DND-41 (cell line): Measurements from ENCODE around the gene PXMP4.

Source experiments
- ATAC-seq: fragments of 200-7000 bp; cut with Tn5 transposase; 3 replicates; pipeline ENCODE4 v1.9.1; 2021; ENCODE audit warnings: low read depth; ENCODE audit not compliant: insufficient read depth
- DNase-seq: peaks from one replicate; pipeline ENCODE4 v3.0.0-alpha.2; 2020
- H2AFZ ChIP-seq: 2 replicates; pipeline ENCODE4 v1.6.0; 2012; ENCODE audit warnings: low read depth, low read length
- H3K27ac ChIP-seq: 2 replicates; pipeline ENCODE4 v1.5.1; 2012; ENCODE audit warnings: low read length, inconsistent platforms
- H3K27me3 ChIP-seq: fragments of 200-600 bp; sonication (generic); 2 replicates; pipeline ENCODE4 v1.6.0; 2012; ENCODE audit warnings: low read length, mild to moderate bottlenecking, inconsistent platforms; ENCODE audit not compliant: insufficient read depth, poor library complexity
- H3K36me3 ChIP-seq: 2 replicates; pipeline ENCODE4 v1.5.1; 2012; ENCODE audit warnings: low read length, inconsistent platforms; ENCODE audit not compliant: insufficient read depth
- H3K4me1 ChIP-seq: 2 replicates; pipeline ENCODE4 v1.5.1; 2012; ENCODE audit warnings: mild to moderate bottlenecking, low read length; ENCODE audit not compliant: insufficient read depth
- H3K4me2 ChIP-seq: 2 replicates; pipeline ENCODE4 v1.6.0; 2012; ENCODE audit warnings: mild to moderate bottlenecking, moderate library complexity, low read length, inconsistent platforms; ENCODE audit not compliant: insufficient read depth
- H3K4me3 ChIP-seq, 2 experiments: fragments of 200-600 bp in 1 of 2; shearing (Covaris generic) in 1 of 2; 2 replicates each; pipeline ENCODE4 v1.5.1; 2012 to 2016; ENCODE audit warnings: inconsistent platforms in 2 of 2, low read length in 2 of 2, mild to moderate bottlenecking in 2 of 2, low read depth in 1 of 2, moderate library complexity in 1 of 2
- H3K79me2 ChIP-seq: 2 replicates; pipeline ENCODE4 v1.6.0; 2012; ENCODE audit warnings: low read length, inconsistent platforms; ENCODE audit not compliant: insufficient read depth
- H3K9ac ChIP-seq: 2 replicates; pipeline ENCODE4 v1.6.0; 2012; ENCODE audit warnings: low read depth, mild to moderate bottlenecking, inconsistent platforms, low read length, moderate library complexity
- H3K9me3 ChIP-seq: 2 replicates; pipeline ENCODE4 v1.5.1; 2012; ENCODE audit warnings: low read length, moderate library complexity, mild to moderate bottlenecking, inconsistent platforms; ENCODE audit not compliant: insufficient read depth, severe bottlenecking
- H4K20me1 ChIP-seq: 2 replicates; pipeline ENCODE4 v1.6.0; 2012; ENCODE audit warnings: low read length; ENCODE audit not compliant: insufficient read depth
- EZH2 ChIP-seq: IDR thresholded peaks from 3 replicates; pipeline ENCODE4 v1.6.1; 2012; ENCODE audit warnings: borderline replicate concordance, low read depth, mild to moderate bottlenecking, moderate library complexity, low read length, inconsistent platforms; ENCODE audit not compliant: severe bottlenecking
- TF ChIP-seq, protein P1 (sequence below): IDR thresholded peaks from 2 replicates; pipeline ENCODE4 v1.5.1; 2012; ENCODE audit warnings: borderline replicate concordance, low read length, moderate library complexity, mild to moderate bottlenecking; ENCODE audit not compliant: poor library complexity, severe bottlenecking; ENCODE audit errors: extremely low read depth

The PXMP4 gene

DNA sequence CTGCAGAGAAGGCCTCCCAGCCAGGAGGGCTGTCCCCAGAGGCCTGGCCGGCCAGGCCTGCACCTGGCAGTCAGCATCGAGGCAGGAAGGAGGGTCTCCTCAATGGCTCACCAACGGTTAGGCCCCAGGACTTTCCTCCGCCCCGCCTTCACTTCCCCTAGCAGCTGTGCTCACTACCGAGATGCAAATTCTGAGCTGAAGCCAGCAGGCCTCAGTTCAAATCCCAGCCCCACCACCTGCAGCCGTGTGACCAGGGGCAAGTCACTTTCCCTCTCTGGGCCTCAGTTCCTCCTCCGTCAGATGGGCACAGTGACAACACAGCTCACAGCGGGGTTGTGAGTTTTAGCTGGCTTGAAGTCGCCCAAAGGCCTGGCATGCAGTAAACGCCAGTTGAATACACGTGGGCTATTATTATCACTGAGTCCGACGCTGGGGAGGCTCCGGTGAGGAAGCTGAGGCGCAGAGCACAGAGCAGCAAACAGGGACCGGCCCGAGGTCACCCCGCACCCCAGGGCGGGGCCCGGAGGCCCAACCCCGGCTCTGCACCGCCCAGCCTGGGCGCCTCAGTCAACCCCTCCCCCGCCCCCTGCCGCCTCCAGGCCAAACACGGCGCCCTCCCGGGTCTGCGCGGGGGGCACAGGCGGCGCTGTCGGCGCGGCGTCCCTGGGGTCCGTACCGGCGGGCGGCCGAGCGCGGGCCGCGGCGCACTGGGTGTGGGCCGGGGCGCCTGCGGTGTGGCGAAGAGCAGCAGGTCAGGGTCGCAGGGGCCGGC, 34.6 kb downstream of the PXMP4 start:
- Histone ChIP-seq H3K27me3 (no peaks in the 10 kb centered on the region), H4K20me1 (peaks cover 51% of the 10 kb centered on the region), H3K27ac (peak overlapping the region; percentile 78), H3K9ac (peak overlapping the region; percentile 70), H3K4me2 (peak overlapping the region; percentile 95), H3K9me3 (no peaks in the 10 kb centered on the region), H3K4me3 (peak overlapping the region; percentile 34 to 74), H3K79me2 (peaks cover 56% of the 10 kb centered on the region), H3K4me1 (peaks cover 56% of the 10 kb centered on the region), H3K36me3 (peaks cover 48% of the 10 kb centered on the region), H2AFZ (peak overlapping the region; percentile 13; the same call in 1 of the 2 replicates)
- no peak for TF ChIP-seq EZH2
- TF ChIP-seq, protein P1, sequence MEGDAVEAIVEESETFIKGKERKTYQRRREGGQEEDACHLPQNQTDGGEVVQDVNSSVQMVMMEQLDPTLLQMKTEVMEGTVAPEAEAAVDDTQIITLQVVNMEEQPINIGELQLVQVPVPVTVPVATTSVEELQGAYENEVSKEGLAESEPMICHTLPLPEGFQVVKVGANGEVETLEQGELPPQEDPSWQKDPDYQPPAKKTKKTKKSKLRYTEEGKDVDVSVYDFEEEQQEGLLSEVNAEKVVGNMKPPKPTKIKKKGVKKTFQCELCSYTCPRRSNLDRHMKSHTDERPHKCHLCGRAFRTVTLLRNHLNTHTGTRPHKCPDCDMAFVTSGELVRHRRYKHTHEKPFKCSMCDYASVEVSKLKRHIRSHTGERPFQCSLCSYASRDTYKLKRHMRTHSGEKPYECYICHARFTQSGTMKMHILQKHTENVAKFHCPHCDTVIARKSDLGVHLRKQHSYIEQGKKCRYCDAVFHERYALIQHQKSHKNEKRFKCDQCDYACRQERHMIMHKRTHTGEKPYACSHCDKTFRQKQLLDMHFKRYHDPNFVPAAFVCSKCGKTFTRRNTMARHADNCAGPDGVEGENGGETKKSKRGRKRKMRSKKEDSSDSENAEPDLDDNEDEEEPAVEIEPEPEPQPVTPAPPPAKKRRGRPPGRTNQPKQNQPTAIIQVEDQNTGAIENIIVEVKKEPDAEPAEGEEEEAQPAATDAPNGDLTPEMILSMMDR, result no peak
- DNase-seq, result peak; percentile 82
- peak; percentile 49 for ATAC-seq

DNA sequence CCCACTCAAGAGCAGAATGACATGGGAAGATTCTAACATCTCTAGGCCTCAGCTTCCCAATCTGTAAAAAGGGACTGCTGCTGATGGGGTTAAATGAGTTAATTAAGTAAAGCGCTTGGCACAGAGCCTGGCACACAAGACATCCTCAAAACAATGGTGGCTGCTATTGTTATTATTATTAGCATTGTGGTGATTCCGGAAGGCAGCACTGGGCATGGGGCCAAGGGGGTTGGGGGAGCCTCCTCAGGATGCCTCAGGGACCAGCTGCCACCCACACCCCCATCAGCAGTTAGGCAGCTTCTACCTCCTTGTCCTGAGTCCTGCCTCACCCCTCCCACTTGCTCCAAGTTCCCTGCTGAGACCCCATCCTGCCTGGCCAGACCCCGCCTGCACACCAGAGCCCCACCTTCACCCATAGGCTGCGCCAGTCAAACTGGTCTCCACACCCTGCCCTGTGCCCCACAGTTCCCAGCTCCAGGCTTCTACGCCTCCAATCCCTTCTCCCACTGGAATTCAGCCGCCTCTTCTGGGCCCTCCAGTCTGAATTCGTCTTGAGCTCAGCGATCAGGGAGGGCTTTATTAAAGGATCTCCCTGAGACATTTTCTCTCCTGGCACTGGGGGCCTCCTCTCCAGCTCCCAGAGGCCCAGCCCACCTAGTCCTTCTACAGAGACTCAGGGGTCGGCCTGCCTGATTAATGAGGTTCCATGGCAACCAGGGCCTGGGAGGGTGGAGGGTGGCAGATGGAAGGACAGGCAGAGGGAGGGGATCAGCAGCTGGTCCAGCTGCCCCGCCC, 35.4 kb downstream of the PXMP4 start:
- Histone ChIP-seq H3K27ac (peak overlapping the region; percentile 78), H3K79me2 (peaks cover 64% of the 10 kb centered on the region), H3K9me3 (no peaks in the 10 kb centered on the region), H4K20me1 (peaks cover 59% of the 10 kb centered on the region), H2AFZ (0 out of 2 replicates have a peak overlapping the region, but pooled peaks have one; percentile 13), H3K27me3 (no peaks in the 10 kb centered on the region), H3K4me1 (peaks cover 48% of the 10 kb centered on the region), H3K36me3 (peaks cover 56% of the 10 kb centered on the region), H3K9ac (peak overlapping the region; percentile 70), H3K4me3 (peak overlapping the region; percentile 34 to 74), H3K4me2 (peak overlapping the region; percentile 95)
- ATAC-seq, result no peak
- DNase-seq, result peak; percentile 42
- TF ChIP-seq, protein P1, result no peak
- TF ChIP-seq EZH2, result no peak

DNA sequence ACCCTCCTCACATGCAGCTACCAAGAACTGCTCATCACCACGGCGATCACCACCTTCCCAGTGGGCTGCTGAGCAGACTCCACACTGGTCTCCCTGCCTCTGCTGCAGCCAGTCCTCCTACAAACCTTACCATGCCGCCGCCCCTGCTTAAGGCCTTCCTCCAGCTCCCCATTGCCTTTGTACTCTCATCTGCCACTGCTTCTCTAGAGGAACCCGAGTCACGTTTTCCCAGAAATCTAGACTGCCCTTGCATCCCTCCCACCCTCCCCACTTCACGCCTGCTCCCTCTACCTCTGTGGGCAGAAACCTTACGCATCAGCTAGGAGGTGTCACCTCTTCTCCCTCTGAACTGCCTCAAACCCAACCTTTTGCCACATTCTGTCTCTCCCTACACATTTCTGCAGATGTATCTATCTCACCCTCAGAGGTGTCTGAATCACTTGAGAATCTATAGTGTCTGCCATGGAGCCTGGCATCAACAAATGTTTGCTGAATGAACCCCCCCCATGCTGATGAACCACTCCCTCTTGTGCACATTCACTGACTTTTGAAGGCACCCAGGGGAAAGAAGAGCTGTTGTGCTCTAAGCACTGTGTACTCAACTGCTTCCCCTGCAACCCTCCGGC, 38.3 kb downstream of the PXMP4 start:
- no peak overlapping the region for H2AFZ ChIP-seq
- H3K4me3 ChIP-seq, result no peak overlapping the region
- H4K20me1 ChIP-seq, result peaks cover 87% of the 10 kb centered on the region
- H3K4me1 ChIP-seq, result peaks cover 36% of the 10 kb centered on the region
- peak overlapping the region; percentile 49 for H3K27ac ChIP-seq
- no peaks in the 10 kb centered on the region for H3K9me3 ChIP-seq
- peak overlapping the region; percentile 23; the same call in 1 of the 2 replicates for H3K9ac ChIP-seq
- H3K79me2 ChIP-seq, result peaks cover 68% of the 10 kb centered on the region
- ATAC-seq (no peak), DNase-seq (no peak)
- peaks cover 85% of the 10 kb centered on the region for H3K36me3 ChIP-seq
- no peaks in the 10 kb centered on the region for H3K27me3 ChIP-seq
- TF ChIP-seq, protein P1, result no peak
- TF ChIP-seq EZH2, result no peak
- H3K4me2 ChIP-seq, result peak overlapping the region; percentile 95
